Tibial nerve (tissue), 4 donors: Measurements from ENCODE around the gene CRYBG1.

Experiments used
- EP300 ChIP-seq, 2 donors: sonication (generic); formaldehyde crosslinking; IDR thresholded peaks; one replicate each; pipeline ENCODE4 v1.6.1; 2017; ENCODE audit warnings: antibody characterized with exemption in 2 of 2, mild to moderate bottlenecking in 1 of 2
- POLR2A ChIP-seq, 2 donors: fragments of 450-650 bp; IDR thresholded peaks; one replicate each; pipeline ENCODE4 v1.6.1; 2017; ENCODE audit warnings: antibody characterized with exemption in 2 of 2, mild to moderate bottlenecking in 2 of 2, moderate library complexity in 2 of 2
- TF ChIP-seq, protein P1 (sequence below), 5 experiments: fragments of 200-600 bp in 3 of 5; fragments of 450-650 bp in 2 of 5; sonication (generic) in 3 of 5; IDR thresholded peaks; one replicate each; pipeline ENCODE4 v1.5.1; 2016 to 2019; ENCODE audit warnings: antibody characterized with exemption in 5 of 5, mild to moderate bottlenecking in 3 of 5, moderate library complexity in 2 of 5

- TF ChIP-seq, protein P1, sequence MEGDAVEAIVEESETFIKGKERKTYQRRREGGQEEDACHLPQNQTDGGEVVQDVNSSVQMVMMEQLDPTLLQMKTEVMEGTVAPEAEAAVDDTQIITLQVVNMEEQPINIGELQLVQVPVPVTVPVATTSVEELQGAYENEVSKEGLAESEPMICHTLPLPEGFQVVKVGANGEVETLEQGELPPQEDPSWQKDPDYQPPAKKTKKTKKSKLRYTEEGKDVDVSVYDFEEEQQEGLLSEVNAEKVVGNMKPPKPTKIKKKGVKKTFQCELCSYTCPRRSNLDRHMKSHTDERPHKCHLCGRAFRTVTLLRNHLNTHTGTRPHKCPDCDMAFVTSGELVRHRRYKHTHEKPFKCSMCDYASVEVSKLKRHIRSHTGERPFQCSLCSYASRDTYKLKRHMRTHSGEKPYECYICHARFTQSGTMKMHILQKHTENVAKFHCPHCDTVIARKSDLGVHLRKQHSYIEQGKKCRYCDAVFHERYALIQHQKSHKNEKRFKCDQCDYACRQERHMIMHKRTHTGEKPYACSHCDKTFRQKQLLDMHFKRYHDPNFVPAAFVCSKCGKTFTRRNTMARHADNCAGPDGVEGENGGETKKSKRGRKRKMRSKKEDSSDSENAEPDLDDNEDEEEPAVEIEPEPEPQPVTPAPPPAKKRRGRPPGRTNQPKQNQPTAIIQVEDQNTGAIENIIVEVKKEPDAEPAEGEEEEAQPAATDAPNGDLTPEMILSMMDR (IDR thresholded peaks at IDR 0.05) = no peak
- no peak for TF ChIP-seq POLR2A (IDR thresholded peaks at IDR 0.05)
- no peak for TF ChIP-seq EP300 (IDR thresholded peaks at IDR 0.05)
These were observed 212.5 kb downstream of the CRYBG1 start for GRCh38 chr6:106572875-106573585.
